GM18508 (cell line): ENCODE measurements around the gene CRABP2.

Experiments
- ATAC-seq: cut with Tn5 transposase; IDR thresholded peaks from one replicate; pipeline ENCODE4 v1.9.1; 2021; ENCODE audit warnings: moderate number of reproducible peaks; ENCODE audit not compliant: insufficient read depth, unreplicated experiment

Gene CRABP2

DNA sequence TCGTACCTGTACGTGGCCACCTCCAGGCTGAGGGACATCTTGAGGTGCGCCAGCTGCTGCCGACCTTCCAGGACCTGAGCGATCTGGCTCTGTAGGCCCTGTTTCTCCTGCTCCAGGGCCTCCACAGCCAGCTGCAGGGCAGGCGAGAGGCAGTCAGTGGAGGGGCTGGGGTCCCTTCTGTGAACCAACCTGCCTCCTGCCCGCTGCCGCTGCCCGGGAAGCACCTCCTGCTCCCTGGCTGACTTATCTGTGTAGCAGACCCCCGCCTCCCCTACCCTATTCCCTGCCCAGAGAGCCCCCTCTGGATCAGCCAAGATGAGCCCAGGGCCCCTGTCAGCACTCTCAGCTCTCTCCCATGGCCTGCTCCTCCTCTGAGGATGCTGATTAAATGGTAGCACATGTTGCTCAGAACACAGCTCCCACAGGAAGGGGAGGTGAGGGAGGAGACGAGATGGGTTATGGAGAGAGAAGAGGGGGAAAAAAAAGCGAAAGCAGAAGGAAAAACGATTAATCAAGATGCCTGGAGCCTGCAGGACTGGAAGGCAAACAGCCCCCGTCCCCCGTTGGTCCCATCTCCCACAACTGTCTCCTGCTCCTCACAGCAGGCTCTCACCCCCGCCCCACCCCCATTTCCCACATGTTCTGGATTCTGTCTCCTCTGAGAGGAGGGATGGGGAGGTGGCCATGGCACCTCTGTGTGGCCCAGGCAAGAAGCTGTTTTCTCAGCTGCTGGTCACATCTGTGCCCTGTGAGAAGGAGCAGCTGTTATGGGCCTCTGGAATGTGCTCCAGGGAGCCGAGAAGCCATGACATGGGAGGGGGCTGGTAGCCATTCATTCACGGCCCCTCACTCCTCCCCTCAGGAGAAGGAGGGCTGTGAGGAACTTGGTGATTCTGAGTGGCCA, 29.9 kb downstream of the CRABP2 start:
- ATAC-seq, result no peak

DNA sequence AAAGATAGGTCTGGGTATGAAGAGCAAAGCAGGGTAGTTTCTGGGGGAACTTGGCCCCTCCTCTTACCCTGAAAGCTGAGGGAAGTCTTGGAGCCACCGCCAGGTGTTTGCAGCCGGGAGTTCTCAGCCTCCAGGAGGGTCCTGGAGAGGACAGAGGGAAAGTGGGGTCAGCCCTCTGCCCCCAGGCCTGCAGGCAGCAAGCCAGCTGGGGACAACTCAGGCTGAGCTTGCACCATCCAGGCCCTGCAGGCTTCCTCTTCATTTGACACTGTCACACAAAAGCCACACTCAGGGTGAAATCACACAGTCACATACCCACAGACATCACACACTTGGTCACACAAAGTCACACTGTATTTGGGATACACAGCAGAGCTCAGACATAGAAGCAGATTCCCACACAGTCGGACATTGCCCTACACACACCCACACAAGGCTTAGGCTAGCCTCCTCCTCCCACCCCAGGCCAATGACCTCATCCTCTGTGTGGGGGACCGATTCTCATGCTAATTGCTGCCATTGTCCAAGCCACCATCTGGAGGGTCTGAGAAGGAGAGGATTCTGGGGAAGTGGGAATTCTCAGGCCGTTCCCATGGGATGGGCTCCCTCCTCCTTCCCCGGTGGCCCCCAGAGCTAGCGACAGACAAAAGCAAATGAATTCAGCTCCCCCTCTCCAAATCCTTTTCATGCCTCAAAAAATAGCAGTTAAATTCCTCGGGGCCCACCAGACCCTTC, 31.8 kb downstream of the CRABP2 start:
- no peak for ATAC-seq

DNA sequence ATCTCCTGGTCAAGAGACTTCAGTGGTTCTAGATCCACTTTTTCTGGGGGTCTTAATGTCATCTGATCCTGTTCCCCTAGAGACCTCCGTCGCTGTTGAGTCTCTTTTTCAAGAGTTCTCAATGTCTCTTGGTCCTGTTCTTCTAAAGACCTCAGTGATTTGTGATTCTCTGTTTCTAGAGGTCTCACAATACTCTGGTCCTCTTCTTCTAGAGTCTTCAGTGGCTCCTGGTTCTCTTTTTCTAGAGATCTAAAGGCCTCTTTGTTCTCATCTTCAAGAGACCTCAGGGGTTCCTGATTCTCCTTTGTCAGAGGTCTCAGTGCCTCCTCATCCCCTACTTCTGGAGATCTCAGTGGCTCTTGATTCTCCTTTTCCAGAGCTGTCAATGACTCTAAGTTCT, 33.6 kb downstream of the CRABP2 start:
- no peak for ATAC-seq

DNA sequence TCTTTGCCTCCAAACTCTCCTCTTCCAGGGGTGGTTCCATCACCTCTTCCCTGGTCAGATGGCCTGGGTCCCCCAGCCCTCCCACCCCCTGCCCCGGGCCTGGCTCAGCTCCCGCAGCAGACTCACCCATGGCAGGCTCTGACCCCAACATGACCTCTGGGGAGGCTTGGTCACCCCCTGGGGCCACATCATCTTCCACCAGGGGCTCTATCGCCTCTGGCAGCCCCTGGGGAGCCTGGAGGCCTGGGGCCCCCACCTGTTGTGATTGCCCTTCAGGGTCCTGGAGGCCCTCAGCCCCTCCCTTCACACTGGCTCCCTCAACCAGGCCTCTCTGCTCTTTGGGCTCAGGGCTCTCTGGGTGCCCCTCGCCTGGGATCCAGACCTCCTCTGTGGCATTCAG, 34.6 kb downstream of the CRABP2 start:
- ATAC-seq, result no peak

DNA sequence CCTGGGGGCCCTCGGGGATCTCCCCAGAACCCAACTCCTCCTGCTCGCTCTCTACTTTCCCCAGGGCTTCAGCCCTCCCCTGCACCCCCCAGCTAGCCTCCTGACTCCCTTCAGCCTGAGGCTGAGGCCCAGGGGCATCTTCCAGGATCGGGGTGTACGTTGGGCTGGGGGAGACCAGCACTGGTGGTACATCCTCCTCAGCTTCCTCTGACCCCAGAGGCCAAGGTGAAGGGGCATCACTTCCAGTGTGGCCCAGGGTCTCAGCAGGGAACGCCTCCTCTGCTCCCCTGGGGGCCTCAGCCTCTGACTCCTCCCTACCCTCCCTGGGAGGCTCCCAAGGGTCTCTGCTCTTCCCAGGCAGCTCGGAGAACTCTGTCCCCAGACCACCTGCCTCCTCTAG, 35.0 kb downstream of the CRABP2 start:
- no peak for ATAC-seq

DNA sequence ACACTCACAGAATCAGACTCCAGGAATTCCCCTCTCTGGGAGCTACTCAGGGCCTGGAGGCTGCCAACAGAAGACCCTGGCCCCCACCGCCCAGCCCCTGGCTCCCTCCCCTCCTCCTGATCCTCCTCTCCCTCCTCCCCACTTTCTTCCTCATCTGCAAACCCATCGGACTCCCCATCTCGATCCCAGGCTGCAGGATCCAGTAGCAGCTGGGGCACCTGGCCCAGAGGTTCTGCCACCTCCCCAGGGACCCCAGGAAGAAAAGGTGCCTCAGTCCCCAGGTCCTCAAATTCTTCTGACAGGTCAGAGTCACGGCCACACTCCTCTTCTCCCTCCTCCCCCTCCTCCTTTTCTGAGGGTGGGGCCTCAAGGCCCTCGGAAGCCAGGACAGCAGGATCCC, 35.6 kb downstream of the CRABP2 start:
- no peak for ATAC-seq

DNA sequence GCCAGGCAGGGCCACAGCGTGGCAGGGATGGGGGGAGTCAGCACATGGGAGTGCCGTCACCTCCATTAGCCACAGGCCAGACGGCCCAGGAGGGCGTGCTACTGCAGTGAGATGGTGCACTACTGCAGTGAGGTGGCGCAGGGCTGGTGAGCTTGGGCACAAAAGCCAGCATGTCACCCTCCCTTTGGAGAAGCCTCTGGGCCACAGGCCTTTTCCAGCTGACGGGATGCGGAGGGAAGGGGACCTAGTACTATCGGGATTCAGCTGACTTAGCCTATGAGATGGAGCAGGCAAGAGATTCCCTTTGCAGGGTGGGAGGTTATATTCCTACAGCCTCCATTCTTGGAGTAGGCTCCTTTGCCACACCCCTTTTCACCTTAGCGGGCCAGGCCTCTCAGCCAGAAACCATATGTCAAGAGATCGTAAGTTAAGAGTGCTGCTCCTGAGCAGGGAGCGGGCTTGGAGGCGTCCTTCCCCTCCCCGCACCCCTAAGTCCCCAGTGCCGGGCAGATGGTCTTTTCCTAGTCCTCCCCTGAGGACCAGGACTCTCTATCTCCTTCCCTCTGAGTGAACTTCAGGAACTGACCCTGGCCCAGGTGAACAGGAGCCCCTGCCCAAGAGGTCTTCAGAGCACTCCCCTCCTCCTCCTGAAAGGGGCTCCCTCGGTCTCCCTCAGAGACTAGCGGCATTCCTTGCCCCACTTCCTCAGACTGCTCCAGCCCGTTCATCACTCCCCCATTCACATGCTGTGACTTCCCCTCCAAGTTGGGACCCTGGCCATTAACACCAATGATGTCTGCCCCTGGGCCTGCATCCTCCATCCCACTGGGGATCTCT, 36.4 kb downstream of the CRABP2 start:
- no peak for ATAC-seq

DNA sequence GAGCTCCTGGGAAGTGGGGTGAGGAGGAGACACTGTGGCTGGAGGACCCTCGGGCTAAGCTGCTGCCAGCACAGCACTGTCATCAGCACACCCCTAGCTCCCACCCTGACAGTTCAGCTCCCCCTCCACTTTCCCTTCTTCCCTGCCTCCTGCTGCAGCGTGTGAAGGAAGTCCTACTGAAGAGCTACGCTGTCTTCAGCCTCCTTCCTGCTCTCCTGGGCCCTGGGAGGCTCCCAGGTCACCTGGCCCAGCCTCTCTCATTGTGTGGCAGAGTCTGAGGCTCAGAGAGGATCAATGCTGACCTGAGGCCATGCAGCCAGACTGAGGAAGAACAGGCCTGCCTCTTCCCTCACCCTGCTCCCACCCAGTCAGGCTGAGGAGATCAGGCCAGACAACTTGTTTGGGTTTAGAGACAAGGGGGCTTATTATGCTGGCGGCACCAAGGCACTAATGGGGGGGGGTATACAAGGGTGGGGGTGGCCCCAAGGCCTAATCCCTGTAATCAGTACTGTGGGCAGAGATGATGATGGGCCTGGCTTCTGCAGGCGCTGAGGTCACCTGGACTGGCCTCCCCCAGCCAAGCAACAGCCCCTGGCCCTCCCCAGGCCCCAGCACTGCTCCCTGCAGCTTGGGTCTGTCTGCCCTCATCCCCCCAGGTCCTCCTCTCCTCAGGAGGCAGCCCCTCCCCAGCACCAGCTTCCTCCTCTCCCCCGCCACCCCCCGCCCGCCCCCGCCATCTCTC, 37.2 kb downstream of the CRABP2 start:
- no peak for ATAC-seq

DNA sequence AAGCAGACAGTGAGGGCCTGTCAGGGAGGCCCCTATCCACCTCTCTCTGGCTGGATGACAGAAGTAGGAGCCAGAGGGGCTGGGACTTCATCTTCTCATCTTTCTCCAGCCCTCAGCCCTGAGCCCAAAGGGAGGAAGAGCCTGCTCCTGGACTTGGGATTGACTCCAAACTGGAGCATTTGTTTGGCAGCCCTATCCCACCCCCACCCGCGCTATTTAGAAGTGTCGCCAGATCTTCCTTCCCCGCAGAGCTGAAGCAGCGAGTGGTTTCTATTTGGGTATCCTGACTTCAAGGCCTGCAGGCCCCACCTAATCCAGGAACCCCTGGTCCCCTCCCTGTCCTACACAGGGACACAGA, 37.8 kb downstream of the CRABP2 start:
- ATAC-seq, result no peak

DNA sequence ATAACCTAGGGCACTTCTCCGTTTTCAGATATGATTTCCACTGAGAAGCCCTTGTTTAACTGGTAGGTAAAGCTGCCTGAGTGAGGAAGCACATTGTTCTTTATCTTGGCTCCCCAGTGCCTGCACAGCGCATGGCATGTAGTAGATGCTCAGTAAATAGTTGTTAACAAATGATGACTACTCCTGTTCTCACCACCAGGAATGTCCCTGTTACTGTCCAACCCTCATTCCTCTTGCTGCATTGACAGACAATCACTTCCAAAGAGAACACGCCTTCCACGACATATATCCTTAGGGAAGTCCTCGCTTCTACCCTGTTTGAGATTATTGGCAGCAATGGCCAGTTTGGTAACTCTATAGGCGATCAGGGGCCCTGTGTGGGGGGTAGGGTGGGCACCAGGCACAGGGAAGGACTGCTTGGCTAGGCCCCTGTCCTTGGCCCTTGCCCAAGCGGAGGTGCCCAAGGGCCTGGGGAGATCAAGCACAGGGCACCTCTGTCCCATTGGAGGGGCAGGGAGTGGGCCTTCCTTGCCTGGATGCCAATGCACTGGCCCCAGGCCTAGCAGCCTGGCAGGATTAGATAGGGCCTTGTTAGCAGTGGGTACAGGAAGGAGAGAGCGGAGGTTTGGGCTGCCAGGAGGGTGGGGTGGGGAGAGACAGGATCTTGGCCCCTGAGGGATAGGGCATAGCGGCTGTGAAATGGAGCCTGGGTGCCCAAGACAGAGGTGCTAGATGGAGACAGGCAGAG, 38.3 kb downstream of the CRABP2 start:
- no peak for ATAC-seq

DNA sequence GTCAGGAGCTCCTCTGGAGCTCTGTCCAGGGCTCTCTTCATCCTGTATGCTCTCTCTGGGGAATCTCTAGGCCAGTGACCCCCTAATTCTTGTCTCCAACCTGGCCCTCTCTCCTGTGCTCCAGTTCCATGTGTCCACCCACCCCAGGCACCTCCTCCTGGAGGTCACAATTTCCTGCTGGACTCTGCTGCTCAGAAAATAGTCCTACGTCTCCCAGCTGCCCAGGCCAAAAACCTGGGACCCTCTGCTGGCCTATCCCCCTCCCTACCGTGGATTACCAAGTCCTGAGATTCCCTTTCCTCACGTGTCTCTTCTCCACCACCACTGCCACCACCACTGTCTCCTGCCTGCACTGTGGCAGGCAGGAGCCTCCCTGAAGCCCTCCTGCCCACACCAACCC, 39.8 kb downstream of the CRABP2 start:
- ATAC-seq, result no peak

DNA sequence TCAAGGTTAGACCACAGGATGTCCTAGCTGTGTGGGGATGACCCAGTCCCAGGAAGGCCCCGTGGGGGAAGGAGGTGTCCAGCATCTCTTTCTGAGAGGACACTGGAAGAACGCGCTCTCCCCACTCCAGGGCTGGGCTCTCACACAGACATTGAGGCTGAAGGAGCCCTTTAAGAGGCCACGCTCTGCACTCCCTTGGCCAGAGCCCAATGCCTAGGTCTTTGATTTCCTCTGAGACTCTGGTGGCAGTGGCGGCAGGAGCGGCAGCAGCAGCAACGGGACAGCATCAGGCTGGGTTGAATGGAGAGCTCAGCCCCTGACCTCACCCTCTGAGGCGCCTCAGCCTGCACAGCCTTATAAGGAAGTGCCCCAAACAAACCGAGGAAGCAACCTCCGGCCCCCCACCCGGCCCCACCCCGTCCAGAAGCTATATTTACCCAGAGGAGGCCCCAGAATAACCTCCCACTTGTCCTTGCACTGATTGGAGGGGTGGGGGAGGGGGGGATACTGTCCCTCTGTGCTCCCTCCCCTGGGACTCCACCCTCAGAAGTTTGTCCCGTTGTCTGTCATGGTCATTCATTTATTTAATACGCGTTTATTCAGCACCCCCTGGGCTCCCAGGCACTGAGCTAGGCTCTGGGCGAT, 40.5 kb downstream of the CRABP2 start:
- ATAC-seq, result no peak

DNA sequence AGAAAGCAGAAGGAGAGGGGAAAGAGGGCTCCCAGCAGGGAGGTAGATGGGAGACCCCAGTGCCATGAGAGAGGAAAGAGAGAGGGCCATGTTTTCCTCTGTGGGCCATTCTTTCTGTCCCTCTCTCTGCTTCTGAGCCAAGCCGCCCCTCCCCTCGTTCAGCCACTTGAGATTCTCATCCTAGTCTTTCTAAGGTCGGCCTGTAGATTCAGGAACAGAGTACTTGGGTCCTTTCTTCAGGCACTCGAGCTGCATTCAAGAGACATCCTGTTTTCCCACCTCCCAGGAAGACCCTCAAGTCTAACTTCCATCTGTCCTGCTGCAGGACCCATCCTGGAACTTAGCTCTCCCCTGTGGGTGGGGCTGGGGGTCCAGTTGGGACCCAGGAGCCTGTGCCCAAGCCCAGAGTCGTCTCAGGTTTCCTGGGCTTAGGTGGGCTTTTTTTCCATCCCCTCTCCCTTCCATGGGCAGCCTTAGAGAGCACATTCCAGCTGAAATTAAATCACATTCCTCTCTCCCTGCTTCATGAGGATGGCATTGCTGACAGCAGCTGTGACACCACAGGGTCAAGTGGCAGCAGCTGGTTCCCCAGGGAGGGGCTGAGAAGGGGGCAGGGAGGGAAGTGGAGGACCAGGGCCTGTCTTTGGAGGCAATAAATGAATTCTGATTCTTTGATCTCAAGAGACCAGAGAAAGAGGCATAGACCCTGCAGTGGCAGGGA, 41.2 kb downstream of the CRABP2 start:
- no peak for ATAC-seq

DNA sequence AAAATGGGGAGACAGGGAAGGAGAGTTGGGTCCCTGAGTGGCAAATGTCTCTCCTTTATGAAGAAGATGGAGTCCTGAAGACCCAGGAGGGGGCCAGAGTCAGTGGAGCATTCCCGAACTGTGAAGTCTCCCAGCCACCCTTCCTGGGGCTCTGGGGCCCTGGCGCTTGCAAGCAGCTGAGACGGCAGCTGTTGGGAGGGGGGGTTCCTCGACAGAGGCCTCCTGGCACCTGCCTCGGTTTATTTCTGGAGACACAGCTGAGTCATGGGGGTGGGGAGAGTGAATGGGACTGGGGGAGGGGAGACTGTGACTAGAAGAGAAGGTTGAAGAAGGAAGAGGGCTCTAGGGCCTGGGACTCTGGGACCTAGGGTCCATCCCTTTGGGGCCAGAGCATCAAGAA, 42.2 kb downstream of the CRABP2 start:
- no peak for ATAC-seq

DNA sequence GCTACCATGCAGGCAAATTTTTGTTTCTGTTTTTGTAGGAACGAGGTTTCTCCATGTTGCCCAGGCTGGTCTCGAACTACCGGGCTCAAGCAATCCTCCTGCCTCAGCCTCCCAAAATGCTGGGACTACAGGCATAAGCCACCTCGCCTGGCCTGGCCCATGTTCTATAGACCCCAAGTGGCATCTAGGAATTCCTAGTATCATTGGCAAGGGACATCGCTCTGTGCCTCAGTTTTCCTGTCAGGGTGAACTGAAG, 42.7 kb downstream of the CRABP2 start:
- ATAC-seq, result no peak

DNA sequence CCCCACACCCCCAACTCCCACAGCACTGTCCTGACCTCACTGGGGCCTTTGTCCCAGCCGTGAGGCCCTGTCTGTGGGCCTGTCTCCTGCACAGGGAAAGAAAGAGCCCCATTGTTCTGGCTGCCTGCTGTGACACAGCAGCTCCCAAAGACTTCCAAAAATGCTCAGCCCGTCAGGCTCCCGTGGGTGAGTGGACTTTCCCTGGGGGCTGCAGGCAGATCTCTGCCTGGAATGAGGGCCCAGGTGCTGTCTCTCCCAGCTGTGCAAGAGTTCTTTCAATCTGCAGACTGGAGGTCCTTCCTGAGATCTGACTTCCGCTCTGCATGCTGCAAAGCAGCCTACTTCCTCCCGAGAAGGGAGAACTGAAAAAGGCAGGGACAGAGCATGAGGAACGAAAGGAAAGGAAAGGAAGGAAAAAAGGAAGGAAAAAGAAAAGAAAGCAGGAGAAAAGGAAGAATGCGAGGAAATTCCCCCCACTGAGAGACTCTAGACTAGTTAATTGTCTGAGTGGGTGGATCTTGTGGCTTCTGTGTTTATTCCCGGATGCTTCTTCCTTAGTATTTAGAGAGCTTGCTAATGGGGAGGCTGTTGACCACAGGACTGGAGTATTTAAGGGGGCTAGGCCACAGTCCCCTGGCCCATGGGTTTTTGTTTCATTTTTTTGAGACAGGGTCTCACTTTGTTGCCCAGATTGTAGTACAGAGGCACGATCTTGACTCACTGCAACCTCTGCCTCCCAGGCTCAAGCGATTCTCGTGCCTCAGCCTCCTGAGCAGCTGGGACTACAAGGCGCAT, 43.2 kb downstream of the CRABP2 start:
- ATAC-seq, result no peak

DNA sequence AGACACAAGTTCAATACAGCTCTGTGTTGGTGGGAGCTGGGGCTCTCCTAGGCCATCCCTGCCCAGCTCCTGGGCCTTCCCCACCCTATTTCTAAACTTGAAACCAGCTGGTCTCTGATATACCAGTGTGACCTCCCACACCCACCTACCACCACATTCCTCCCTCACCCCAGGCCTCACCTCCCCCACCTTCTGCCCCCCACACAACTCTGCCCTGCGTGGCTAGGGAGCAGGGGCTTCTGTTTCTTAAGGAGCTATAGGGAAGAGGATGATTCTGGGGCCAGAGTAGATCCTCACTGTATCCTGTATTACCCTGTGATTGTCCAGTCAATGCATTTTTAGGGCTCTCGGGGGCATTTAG, 44.7 kb downstream of the CRABP2 start:
- no peak for ATAC-seq
